Measurements from ENCODE around the gene PFKL.

Gene PFKL

DNA sequence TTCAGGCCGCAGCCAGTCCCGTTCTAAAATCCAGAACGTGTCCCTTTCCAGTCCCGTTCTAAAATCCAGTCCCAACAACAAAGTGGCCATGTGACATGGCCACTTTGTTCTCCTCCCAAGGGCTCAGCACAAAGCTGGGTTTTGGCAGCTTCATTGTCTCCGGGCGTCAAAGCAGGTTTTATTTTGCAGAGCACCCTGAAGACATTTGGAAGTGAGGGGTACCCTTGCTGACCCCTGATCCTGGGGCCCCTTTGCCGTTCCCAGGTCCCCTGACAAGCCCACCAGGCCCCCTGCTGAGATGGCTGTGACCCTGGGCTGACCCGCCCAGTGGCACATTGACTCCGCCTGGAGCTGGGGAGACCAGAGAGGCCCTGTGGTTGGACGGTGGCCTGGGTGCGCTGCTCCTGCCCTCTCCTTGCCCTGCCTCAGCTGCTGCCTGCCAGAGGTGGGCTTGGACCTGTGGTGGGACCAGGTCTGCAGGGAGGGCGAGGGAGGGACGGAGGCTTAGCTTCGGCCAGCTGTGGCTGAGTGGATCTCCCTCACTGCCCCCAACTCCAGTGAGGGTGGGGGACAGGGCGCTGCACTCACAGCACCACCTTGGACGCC is 4.3 kb downstream of the PFKL start:
- peak overlapping the region; percentile 97 for H3K27ac ChIP-seq
- TF ChIP-seq, protein P1, sequence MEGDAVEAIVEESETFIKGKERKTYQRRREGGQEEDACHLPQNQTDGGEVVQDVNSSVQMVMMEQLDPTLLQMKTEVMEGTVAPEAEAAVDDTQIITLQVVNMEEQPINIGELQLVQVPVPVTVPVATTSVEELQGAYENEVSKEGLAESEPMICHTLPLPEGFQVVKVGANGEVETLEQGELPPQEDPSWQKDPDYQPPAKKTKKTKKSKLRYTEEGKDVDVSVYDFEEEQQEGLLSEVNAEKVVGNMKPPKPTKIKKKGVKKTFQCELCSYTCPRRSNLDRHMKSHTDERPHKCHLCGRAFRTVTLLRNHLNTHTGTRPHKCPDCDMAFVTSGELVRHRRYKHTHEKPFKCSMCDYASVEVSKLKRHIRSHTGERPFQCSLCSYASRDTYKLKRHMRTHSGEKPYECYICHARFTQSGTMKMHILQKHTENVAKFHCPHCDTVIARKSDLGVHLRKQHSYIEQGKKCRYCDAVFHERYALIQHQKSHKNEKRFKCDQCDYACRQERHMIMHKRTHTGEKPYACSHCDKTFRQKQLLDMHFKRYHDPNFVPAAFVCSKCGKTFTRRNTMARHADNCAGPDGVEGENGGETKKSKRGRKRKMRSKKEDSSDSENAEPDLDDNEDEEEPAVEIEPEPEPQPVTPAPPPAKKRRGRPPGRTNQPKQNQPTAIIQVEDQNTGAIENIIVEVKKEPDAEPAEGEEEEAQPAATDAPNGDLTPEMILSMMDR (conservative IDR thresholded peaks at IDR 0.05), result no peak

DNA sequence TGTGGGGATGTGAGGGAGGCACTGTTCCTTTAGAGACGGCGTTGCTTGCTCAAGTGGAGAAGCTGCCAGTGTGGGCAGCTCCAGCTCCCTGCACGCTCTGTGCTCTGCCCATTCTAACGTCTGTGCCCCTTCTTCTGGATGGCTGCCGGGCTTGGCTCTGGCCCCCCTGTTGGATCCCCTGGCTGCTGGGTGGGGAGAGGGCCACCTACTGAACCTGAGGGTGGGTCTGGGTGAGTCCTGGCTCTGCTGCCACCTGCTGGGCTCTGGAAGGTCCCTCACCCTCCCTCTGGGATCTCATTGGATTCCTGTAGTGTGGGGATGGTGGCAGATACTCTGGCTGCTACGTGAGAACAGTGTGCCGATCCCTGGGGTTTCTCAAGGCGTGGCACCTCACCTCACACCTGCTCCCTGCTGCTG is 5.0 kb downstream of the PFKL start:
- TF ChIP-seq, protein P1 (conservative IDR thresholded peaks at IDR 0.05), result peak; percentile 98
- peak overlapping the region; percentile 97; the same call in 1 of the 2 replicates for H3K27ac ChIP-seq

DNA sequence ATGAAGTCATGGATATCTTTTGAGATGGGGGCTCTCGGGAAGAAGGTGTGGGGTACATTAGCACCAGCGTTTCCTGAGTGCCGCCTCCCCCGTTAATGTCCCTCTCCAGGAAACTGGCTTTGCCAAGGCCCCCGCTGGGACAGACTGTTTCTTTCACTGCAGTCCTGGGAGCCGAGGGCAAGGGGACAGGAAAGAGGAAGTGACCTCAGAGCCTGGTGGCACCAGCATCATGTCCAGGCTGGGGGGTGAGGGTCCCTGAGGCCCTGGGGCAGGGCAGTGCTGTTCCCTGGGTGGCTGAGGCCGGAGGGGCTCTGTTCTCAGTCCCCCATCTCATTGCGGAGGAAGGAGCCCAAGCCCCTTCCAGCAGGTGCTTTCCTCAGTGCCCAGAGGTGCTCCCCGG is 5.8 kb downstream of the PFKL start:
- TF ChIP-seq, protein P1 (conservative IDR thresholded peaks at IDR 0.05), result no peak
- H3K27ac ChIP-seq, result peak overlapping the region; percentile 97; the same call in 1 of the 2 replicates

DNA sequence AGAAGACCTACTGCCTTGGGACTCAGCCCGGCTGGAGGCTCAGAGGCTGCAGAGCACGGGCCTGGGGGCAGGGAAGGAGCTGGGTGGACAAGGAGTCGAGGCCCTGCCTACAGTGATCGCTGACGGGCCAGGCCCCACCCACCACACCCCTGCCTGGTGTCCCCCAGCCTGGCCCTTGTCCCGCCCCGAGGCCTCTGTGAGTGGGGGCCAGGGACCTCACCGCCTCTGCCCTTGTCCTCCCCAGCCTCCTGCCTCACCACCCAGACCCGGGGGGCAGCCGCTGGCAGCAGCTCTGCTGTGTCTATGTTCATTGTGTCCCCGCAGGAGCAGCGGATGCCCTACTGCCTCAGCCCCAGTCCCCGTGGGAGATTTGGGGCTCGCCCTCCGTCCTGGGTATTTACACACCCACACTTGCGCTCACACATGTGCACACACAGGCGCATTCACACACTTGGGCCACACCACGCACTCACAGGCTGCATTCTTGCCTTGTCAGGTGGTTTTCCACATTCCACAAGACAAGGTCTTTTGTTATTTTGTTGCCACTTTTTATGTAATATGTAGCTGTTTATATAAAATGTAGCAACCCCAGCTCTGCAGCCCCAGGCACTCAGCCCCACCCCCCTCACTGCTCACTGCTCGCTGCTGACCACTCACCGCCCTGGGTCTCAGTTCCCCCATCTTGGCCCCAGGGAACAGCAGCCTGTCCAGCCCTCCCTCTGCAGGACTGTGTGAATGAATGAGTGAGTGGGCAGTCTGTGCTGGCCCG is 7.3 kb downstream of the PFKL start:
- TF ChIP-seq, protein P1 (conservative IDR thresholded peaks at IDR 0.05), result no peak
- peak overlapping the region; percentile 97; the same call in 1 of the 2 replicates for H3K27ac ChIP-seq

DNA sequence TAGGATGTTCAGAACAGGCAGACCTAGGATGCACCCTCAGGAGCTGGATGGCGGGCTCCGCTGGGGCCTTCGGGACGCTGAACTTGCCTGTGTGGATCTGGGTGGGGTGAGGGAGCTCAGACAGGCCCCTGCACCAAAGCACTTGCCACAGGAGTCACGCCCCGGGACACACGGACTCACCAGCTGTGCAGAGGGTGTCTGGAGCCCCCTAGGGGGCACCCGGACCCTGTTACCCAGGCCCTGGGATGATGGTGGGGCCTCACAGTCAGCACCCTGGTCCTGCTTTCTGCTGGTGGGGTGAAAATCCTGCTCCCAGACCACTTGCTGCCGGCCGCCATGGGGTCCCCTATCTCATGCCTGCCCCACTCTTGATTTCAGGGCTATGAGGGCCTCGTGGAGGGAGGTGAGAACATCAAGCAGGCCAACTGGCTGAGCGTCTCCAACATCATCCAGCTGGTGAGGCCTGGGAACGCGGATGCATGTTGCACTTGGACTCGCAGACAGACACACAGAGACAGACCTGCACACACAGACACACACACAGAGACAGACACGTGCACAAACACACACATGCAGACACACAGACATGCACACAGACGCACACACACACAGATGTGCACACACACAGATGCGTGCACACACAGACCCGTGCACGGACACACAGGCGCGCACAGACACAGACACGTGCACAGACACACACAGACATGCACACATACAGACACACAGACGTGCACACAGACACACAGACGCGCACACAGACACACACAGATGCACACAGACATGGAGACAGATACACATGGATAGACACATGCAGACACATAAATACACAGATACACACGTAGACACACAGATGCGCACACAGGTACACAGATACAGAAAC is 11.0 kb downstream of the PFKL start:
- no peak overlapping the region for H3K27ac ChIP-seq
- TF ChIP-seq, protein P1 (conservative IDR thresholded peaks at IDR 0.05), result no peak

DNA sequence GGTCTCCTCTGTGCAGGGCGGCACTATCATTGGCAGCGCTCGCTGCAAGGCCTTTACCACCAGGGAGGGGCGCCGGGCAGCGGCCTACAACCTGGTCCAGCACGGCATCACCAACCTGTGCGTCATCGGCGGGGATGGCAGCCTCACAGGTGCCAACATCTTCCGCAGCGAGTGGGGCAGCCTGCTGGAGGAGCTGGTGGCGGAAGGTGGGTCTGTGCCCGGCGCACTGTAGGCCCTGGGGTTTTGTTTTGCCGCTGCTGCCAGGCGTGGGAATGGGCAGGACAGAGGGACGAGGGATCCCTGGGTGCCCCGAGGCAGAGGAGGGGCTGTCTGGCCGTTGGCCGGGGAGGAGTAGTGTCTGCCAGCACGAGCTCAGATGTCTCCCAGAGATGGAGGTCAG is 12.2 kb downstream of the PFKL start:
- TF ChIP-seq, protein P1 (conservative IDR thresholded peaks at IDR 0.05), result no peak
- no peak overlapping the region for H3K27ac ChIP-seq

DNA sequence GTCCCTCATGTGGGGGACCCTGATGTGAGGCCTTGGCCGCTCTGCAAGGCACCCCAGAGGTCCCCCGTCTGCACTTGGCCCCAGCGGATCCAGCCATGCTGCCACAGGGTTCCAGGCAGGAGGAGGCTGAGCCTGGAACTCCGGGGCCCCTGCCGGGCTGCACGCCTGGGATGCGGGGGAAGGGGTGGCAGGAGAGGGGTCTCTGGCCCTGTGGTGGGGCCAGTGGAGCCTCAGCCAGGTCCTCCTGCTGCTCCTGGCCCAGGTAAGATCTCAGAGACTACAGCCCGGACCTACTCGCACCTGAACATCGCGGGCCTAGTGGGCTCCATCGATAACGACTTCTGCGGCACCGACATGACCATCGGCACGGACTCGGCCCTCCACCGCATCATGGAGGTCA is 12.9 kb downstream of the PFKL start:
- H3K27ac ChIP-seq, result no peak overlapping the region
- TF ChIP-seq, protein P1 (conservative IDR thresholded peaks at IDR 0.05), result no peak

Data from VCaP (cell line).